Measurements from ENCODE around the gene SMCO2. TPM values are rescaled to one million over a fixed set of nuclear protein-coding genes. Genes with fewer than 3 reads are reported as not detected.

SMCO2 gene
- total and polyA plus RNA-seq, 10 of the 15 experiments (the other 5 are each of a cell fraction or from before 2014, with no cell fraction given) = 0.11 to 2.3 (median 0.67) TPM

GRCh38 chr12:27531896-27532295 lies 85.4 kb downstream of the SMCO2 start:
- no peak for TF ChIP-seq BCL3 (IDR thresholded peaks at IDR 0.05; ENCODE audit: borderline replicate concordance, insufficient read depth, low read depth, low read length, poor library complexity, severe bottlenecking)
- no peak for TF ChIP-seq PML (IDR thresholded peaks at IDR 0.05; ENCODE audit: low read length)
- no peak for TF ChIP-seq CEBPZ (IDR thresholded peaks at IDR 0.05; ENCODE audit: low read depth, low read length)
- TF ChIP-seq ESRRA (IDR thresholded peaks at IDR 0.05; ENCODE audit: low read length) = no peak
- TF ChIP-seq BHLHE40 (IDR thresholded peaks at IDR 0.05; ENCODE audit: borderline replicate concordance in 1 of 2, low read depth in 2 of 2, low read length in 1 of 2) = no peak
- TF ChIP-seq TCF3 (IDR thresholded peaks at IDR 0.05; ENCODE audit: borderline replicate concordance, insufficient read depth, low read depth, low read length) = no peak
- H3K9me3 ChIP-seq (replicated peaks; ENCODE audit: control insufficient read depth, insufficient read depth, low read length) = no peaks in the 10 kb centered on the region; the same call in 1 of the 3 replicates
- intact Hi-C loops (cut with micrococcal nuclease; ENCODE audit: unreplicated experiment) = loop anchor here (5.0 kb wide), 1 partner anchor 170 kb away; no protein-coding TSS in a partner anchor
- H3K4me1 ChIP-seq (ENCODE audit: control insufficient read depth, insufficient read depth, low read length) = peaks cover 48% of the 10 kb centered on the region
- no peak overlapping the region for H3K9ac ChIP-seq (ENCODE audit: control insufficient read depth, insufficient read depth, low read length)
- ATAC-seq (no peak), DNase-seq (ENCODE audit: low read depth, low spot score) (no peak), FAIRE-seq (no peak)
- SMC1A ChIA-PET (ENCODE audit: uncharacterized antibody, unreplicated experiment) = interaction anchor here (1.1 to 2.3 kb wide), 2 partner anchors 9 to 121 kb away, joined by 3 to 10 read pairs; no protein-coding TSS in a partner anchor
- in situ Hi-C loops (cut with MboI) = no loop called here
- RAD21 ChIA-PET (ENCODE audit: unreplicated experiment) = no interaction called here
- no TSS peak for BruUV-seq (replicated peaks)
- H3K79me2 ChIP-seq (ENCODE audit: control insufficient read depth, insufficient read depth, low read length) = peaks cover 39% of the 10 kb centered on the region
- POLR2A ChIA-PET = interaction anchor here (0.9 kb wide), 1 partner anchor 8 kb away, joined by 3 read pairs; no protein-coding TSS in a partner anchor
- no peak overlapping the region for H3K4me2 ChIP-seq (ENCODE audit: control insufficient read depth, insufficient read depth)
- no peaks in the 10 kb centered on the region for H3K27me3 ChIP-seq (replicated peaks in 1 of 2; ENCODE audit: control insufficient read depth in 2 of 2, insufficient read depth in 2 of 2, low read length in 1 of 2)
- H3K4me3 ChIP-seq = no peak overlapping the region
- H3K36me3 ChIP-seq (ENCODE audit: control insufficient read depth in 2 of 2, insufficient read depth in 2 of 2, low read length in 1 of 2) = no peaks in the 10 kb centered on the region
- H3K27ac ChIP-seq (ENCODE audit: control insufficient read depth, insufficient read depth) = no peak overlapping the region
- CTCF ChIA-PET = interaction anchor here (0.6 to 2.6 kb wide), 6 partner anchors 21 to 648 kb away, joined by 3 to 6 read pairs (median 5); no protein-coding TSS in a partner anchor
- no peaks in the 10 kb centered on the region for H4K20me1 ChIP-seq (ENCODE audit: control insufficient read depth, insufficient read depth)
- 97% methylated on average over 4 of the region's 4 CpGs for WGBS (ENCODE audit: insufficient coverage, insufficient replicate concordance, low lambda C conversion rate, missing lambda C conversion rate)
- H2AFZ ChIP-seq (ENCODE audit: control insufficient read depth, low read depth, low read length) = no peak overlapping the region

Measured in GM12878 (cell line).